T1000 (cell line): ENCODE results near the gene NCOA3.
"Not testable (repeated sequence)": the region's sequence is repeated elsewhere in the genome, so short reads cannot be mapped to it uniquely, and the experiment has no call there.

Experiments used
- DNase-seq: peaks from one replicate; lab custom pipeline; 2025; ENCODE audit warnings: mixed read lengths; lab: John Stamatoyannopoulos, UW

Gene NCOA3

DNA sequence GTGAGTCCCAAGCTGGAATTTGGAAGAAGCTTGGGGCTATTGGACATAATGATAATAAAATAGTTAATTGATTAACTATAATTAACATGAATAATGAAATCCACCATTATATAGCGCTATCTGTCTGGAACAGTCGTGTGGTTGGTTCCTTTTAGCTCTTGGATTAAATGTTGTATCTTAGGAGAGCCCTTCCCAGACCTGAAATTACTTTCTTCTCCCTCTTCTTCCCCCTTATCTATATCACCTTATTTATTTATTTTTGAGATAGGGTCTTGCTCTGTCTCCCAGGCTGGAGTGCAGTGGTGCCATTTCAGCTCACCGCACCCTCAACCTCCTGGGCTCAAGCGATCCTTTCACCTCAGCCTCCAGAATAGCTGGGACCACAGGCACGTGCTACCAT, 64.6 kb downstream of the NCOA3 start:
- no peak for DNase-seq

DNA sequence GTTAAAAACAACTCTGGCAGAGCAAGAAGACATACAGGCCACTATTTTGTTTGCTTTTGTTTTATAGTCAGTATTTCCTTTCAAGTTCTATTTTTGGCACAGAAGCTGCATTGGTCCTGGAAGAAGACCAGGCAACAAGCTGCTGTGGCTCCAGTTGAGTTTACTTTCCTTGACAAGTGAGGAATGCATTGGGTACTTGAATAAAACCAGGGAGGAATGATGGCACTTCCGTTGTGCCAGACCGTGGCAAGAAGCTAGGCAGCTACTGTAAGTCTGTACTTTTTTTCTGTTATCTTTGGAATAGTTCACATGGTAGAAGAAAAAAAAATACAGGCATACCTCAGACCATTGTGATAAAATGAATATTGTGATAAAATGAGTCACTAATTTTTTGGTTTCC, 66.3 kb downstream of the NCOA3 start:
- no peak for DNase-seq

DNA sequence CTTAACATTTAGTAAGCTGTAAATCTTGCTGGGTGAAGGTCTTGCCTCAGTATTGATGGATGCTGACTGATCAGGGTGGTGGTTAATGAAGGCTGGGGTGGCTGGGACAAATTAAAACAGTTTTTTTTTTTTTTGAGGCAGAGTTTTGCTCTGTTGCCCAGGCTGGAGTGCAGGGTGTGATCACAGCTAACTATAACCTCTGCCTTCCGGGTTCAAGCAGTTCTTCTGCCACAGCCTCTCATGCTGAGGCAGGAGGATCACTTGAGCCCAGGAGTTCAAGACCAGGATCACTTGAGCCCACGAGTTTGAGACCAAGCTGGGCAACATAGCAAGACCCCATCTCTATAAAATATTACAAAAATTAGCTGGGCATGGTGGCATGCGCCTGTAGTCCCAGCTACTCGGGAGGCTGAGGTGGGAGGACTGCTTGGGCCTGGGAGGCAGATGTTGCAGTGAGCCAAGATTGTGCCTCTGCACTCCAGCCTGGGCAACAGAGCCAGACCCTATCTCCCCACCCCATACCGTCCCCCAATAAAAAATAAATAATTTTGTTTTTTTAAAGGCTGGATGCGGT, 67.2 kb downstream of the NCOA3 start:
- DNase-seq: no peak

DNA sequence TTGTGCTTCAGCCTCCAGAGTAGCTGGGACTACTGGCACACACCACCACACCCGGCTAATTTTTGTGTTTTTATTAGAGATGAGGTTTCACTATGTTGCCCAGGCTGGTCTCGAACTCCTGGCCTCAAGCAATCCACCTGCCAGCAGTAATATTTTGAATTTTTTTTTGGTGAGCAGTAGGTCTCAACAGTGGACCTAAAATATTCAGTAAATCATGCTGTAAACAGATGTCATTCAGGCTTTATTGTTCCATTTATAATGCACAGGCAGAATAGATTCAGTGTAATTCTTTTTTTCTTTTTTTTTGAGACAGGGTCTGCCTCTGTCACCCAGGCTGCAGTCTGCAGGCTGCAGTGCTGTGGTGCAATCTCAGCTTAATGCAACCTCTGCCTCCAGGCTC, 69.7 kb downstream of the NCOA3 start:
- DNase-seq: no peak

DNA sequence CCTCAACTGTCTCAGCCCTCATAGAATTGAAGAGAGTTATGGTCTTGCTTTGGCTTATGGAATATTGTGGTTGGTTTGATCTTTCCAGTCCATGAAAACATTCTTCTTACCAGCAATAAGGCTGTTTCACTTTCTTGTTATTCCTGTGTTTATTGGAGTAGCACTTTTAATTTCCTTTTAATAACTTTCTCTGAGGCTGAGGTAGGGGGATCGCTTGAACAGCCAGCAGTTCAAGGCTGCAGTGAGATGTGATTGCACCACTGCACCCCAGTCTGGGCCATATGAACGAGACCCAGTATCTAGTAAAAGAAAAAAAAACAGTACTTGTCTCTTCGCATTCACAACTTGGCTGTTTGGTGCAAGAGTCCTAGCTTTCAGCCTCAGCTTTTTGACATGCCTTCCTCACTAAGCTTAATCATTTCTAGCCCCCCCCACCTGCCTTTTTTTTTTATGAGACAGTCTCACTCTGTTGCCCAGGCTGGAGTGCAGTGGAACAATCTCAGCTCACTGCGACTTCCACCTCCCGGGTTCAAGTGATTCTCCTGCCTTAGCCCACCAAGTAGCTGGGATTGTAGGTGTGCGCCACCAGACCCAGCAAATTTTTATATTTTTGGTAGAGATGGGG, 70.5 kb downstream of the NCOA3 start:
- no peak for DNase-seq

DNA sequence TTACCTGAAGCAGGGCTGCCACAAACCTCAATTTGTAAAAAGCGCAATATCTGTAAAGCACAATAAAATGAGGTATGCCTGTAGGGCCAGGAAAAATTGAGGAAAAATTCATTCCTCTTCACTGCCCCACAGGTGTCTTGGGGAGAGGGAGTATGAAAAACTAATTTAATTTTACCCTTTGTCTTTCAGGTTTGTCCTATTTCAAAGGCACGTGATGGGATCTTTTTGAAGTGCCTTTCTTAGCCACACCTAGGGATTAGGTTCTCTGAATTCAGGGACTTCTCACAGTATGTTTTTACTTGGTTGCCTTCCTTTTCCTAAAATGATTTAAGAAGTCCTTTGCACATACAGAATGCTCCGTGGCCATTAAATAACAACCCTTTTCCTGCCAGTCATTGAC, 71.9 kb downstream of the NCOA3 start:
- no peak for DNase-seq

DNA sequence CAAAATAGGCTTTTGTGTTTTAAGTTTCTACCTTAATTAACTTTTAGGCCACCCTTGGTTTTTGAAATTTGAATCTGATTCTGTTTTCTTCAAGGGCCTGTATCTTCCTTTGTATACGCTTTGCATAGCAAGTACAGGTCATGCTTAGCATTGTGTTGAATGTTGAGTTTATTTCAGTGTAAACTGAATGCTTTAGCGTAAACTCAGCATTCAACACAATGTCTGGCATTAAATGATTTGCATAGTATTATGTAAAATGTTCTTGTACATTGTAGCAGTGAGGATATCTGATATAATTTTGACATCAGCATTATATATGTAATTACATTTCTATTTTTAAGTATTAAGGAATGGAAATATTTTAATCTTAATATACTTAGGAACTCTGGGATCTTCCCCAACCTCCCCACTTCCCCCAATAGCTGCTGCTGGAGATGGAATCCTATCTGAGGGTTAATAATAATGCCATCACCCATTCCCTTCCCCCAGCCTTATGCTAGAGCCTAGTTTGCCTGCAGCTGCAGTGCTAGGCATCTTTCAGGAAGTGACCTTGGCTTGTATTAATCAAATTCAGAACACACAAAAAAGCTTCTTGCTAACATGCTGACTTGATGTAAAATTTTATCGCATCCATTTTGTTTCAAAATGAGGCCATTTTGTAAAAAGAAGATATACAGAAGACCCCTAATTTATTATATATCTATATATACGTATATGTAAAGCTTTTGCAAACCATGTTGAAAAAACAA, 73.1 kb downstream of the NCOA3 start:
- DNase-seq: no peak

DNA sequence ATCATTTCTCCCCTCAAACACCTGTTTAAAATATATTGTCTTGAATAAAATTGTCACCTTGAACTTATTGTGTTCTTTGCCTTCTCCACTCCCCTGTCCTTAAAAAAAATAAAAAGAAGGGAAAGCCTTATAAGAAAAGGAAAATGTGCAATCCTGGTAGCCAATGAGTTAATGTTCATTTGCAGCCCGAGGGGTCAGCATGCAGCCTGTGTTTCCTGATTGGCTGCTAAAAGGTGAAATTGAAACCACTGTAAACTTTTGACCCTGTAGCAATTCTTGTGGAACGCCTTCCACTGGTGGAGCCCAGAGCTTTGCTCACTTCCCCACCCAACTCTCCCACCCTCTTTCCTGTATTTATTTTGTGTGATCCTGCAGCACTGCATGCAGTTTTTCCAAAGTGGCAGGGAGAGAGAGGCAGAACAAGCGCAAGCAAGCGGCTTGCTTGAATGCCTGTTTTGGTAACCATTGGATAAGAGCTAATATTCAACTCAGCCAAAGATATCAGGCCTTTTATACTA, 74.9 kb downstream of the NCOA3 start:
- peak; percentile 22 for DNase-seq

DNA sequence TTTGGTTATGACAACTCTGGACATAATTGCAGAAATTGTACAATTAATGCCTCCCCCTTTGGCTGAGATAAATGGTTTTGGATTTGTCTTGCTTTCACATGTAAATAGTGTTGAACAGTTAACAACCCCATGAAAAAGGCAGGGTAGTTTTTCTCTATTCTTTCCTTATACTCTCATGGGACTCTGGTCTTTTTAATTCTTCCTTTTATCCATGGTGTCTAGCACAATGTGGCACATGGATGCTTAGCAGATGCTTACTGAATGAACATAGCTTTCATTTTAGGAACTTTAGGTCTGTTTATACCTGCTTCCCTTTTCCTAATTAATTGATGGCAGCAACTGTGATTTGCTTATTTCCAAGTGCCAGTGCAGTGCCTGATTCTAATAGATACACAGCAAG, 75.6 kb downstream of the NCOA3 start:
- no peak for DNase-seq

DNA sequence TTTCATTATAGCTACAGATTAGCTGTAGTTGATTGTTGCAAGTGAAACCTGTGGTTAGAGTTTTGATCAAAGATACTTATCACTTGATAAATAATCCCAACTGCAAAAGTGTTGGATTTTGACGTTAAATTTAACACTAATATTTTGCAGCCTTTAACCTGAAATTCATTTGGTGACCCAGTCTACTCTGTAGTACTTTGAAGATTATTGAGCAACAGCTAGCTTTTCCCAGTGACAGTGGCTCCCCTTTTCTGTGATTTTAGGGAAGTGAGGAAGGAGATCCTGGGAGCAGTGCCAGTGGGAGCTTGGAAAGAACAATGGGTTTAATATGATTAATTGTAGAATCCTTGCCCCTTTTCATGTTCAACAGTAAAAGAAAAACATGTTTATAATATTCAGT, 76.9 kb downstream of the NCOA3 start:
- no peak for DNase-seq

DNA sequence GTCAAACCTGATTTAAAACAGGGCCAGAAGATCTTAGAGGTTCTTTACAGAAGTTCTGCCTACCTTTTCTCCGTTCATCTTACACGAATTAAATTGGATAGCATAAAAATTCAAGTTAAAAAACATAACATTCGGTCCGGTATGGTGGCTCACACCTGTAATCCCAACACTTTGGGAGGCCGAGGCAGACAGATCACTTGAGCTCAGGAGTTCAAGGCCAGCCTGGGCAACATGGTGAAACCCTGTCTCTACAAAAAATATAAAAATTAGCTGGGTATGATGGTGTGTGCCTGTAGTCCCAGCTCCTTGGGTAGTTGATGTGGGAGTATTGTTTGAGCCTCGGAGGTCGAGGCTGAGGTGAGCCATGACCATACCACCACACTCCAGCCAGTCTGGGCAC, 79.0 kb downstream of the NCOA3 start:
- not testable (repeated sequence) for DNase-seq

DNA sequence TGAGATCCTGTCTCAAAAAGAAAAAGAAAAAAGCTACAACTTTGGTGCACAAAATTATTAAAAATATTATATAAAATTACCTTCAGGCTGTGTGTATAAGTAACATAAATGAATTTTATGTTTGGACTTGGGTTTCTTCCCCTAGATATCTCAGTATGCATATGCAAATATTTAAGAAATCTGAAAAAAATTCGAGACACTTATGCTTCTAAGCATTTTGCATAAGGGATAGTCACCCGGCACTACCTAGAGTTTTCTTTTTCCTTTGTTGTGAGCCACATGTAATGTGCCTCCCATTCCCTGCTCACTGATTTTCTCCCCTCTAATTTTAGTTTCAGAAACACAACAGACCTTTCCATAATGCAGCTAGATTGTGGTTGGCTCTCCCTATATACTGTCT, 79.4 kb downstream of the NCOA3 start:
- no peak for DNase-seq

DNA sequence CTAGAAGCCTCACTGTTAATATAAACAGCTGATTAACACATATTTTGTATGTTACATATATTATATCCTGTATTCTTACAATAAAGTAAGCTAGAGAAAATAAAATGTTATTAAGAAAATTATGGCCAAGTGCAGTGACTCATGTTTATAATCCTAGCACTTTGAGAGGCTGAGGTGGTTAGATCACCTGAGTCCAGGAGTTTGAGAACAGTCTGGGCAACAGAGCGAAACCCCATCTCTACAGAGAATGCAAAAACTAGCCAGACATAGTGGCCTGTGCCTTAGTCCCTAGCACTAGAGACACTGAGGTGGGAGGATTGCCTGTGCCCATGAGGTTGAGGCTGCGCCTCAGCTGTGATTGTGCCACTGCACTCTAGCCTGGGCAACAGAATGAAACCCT, 81.9 kb downstream of the NCOA3 start:
- no peak for DNase-seq

DNA sequence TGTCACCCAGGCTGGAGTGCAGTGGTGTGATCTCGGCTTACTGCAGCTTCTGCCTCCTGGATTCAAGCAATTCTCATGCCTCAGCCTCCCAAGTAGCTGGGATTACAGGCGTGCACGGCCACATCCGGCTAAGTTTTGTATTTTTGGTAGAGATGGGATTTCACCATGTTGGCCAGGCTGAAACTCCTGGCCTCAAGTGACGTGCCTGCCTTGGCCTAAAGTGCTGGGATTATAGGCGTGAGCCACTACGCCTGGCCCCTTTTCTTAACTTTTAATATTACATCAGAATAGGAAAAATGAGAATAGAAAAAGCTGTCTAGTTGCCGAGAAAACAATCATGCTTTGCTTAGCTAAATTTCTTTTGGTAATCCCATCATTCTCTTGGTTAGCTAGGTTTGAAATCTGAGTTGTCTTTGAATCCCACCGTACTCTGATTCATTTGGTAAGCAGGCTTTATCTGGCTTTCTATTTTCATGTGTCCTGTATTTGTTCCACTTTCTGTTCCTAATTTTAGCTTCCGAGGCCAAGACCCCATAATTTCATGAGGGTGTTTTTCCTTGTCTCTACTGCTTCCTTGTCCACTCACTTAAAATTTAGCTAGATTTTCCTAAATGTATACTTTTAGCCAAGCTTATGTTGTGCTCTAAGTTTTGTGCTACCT, 83.5 kb downstream of the NCOA3 start:
- DNase-seq: no peak

DNA sequence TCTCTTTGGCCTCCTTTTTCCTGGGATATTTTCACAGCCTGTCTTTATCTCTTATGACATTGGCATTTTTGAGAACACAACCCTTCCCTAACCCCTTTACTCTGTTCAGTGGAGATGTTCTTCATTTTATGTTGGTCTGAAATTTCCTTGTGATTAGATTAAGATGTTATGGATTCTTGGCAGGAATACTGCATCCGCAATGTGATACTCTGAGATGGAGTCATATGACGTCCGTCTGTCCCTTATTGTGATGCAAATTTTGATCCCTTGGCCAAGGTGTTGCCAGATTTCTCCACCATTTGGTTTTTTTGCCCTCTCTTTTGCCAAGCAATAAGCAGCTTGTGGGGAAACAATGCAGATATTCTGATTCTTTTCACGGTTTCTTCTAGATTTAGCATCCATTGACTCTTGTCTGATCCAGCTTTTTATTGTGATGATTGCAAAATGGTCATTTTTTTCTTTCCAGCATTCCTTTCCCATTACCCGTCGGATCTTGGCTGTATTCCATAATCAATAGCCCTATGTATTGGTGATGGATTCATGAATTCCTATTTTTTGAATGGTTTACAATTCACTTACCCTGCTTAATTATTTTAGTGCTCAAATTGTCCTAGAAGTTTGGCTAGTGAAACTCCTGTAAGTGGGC, 85.1 kb downstream of the NCOA3 start:
- no peak for DNase-seq

DNA sequence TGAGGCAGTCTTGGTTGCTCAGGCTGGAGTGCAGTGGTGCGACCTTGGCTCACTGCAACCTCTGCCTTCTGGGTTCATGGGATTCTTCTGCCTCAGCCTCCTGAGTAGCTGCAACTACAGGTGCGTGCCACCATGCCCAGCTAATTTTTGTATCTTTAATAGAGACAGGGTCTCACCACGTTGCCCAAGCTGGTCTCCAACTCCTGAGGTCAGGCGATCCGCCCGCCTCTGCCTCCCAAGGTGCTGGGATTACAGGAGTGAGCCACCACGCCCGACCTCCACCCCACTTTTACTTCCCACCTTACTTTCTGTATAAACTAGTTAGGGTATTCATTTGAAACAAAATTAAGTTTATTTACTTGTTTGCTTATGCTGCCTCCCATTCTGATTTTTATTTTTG, 86.5 kb downstream of the NCOA3 start:
- DNase-seq: no peak

DNA sequence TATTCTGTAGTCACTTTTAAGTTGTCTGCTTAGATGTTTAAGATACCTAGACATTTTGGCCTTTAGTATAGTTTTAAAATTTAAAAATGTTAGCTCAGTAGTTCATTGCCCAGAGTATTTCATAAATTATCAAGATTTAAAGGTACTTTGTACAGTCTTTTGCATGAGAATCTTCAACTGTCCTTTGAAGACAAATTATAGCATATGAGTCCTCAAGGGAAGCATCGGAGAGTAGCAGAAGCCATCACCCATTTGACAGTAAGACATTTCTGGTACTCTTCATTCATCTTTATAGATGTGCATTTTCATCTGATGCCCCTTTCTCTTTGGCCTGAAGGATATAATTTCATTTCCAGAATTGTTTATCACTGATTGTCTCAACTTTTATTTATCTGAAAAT, 89.5 kb downstream of the NCOA3 start:
- DNase-seq: no peak

DNA sequence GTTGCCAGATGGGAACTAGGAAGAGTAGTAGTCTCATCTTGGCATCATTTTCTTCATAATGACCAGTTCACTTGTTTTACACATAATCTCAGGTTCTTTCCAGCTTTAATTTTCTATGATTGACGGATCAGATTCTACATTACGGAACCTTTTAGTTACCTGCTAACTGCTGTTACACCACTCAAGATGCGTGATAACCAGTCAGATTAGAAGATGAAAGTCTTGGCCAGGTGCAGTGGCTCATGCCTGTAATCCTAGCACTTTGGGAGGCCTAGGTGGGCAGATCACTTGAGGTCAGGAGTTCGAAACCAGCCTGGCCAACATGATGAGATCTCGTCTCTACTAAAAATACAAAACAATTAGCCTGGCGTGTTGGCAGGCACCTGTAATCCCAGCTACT, 92.5 kb downstream of the NCOA3 start:
- no peak for DNase-seq

DNA sequence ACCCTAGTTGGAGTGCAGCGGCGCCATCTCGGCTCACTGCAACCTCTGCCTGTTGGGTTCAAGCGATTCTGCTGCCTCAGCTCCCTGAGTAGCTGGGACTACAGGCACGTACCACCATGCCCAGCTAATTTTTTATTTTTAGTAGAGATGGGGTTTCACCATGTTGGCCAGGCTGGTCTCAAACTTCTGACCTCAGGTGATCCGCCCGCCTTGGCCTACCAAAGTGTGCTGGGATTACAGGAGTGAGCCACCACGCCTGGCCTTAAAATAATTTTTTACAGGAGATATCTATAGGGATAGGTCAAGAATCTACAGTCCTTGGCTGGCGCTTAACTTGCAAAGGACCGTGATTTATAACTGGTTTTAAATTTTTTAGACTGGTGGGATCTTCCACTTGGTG, 93.5 kb downstream of the NCOA3 start:
- not testable (repeated sequence) for DNase-seq

DNA sequence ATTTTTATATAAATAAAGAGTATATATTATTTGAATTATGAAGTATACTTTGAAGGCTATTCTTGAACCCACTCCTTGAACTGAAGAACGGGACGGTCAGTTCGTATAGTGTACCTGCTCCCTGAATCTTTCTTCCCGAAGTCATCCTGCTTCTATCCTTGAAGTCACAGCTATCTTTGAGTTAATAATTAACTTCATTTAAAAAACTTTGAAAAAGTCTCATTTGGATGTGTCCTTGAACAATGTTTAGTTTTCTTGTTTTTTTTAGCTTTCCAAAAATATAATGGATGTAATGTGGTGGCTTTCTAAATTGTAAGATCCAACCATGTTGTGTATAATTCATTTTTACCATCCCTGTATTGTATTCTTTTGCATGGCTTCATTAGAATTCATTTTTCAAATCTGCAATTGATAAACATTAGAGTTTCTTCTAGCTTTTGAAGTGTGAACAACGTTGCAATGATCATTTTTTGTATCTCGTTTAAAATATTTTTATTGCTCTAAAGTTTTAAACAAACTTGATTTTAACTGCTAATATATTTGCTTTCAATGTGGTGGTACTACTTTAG, 94.4 kb downstream of the NCOA3 start:
- DNase-seq: no peak

DNA sequence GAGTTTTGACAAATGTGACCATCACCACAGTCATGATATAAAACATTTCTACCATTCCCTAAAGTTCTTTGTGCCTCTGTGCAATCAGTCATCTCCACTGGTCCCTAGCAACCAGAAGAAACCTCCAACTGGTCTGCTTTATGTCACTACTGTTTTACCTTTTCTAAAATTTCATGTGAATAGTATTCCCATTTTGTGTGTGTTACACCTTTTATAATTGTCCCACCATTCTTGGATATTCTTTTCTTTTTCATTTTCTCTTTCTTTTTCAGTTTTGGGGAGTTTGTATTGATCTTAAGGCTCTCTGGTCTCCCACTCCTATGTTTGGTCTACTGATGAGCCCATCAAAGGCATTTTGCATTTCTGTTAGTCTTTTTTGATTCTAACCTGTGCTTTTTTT, 95.4 kb downstream of the NCOA3 start:
- no peak for DNase-seq
